Posterior vena cava (tissue), 2 donors: ENCODE measurements around the gene IL5. TPM values are rescaled to one million over a fixed set of nuclear protein-coding genes. Genes with fewer than 3 reads are reported as not detected.

Experiments used
- DNase-seq: peaks from one replicate; pipeline ENCODE4 v3.0.0-alpha.2; 2020; ENCODE audit warnings: low spot score
- intact Hi-C, 2 donors: fragments of 100-400 bp; cut with DNase I; formaldehyde crosslinking; loops; one replicate each; pipeline versions ENCODE4 v1.14.1 to v1.14.2; 2022 to 2023
- total RNA-seq, 2 donors: library from RNA; stranded (reverse); fragmentation: NEBNext Ultra II Directional; extraction: Animal tissue kit (Norgen Biotek cat#: 25700); gene quantifications; one replicate each; pipeline ENCODE4 v1.2.1, GENCODE V29; 2021
- donor health status: DM: yes; HTN: yes; CAD: no.
- donor health status: DM: yes; HTN: yes; CAD: no.

IL5 gene
- total RNA-seq, 2 donors from 2014 or later = not detected

GRCh38 chr5:132500931-132501628, 42.2 kb downstream of the IL5 start:
- DNase-seq = no peak
- intact Hi-C loops = loop anchor here (2.0 to 5.0 kb wide), 2 partner anchors 114 to 264 kb away; no protein-coding TSS in a partner anchor

- intact Hi-C loops = loop anchor here (2.0 to 5.0 kb wide), 2 partner anchors 114 to 263 kb away; no protein-coding TSS in a partner anchor
- DNase-seq = no peak
These were observed 42.9 kb downstream of the IL5 start for GRCh38 chr5:132500244-132500930.

- no peak for DNase-seq
- intact Hi-C loops = loop anchor here (2.0 to 10.0 kb wide), 4 partner anchors 75 to 262 kb away; no protein-coding TSS in a partner anchor
These were observed 43.7 kb downstream of the IL5 start for GRCh38 chr5:132499440-132500243.

- DNase-seq = no peak
- intact Hi-C loops = loop anchor here in 1 of 2 donors (10.0 kb wide), 2 partner anchors 74 to 114 kb away; no protein-coding TSS in a partner anchor
These were observed 44.5 kb downstream of the IL5 start for GRCh38 chr5:132498686-132499271.

- DNase-seq = no peak
- intact Hi-C loops = loop anchor here in 1 of 2 donors (10.0 kb wide), 2 partner anchors 73 to 113 kb away; no protein-coding TSS in a partner anchor
These were observed 45.2 kb downstream of the IL5 start for GRCh38 chr5:132498152-132498551.

GRCh38 chr5:132497488-132497997, 45.8 kb downstream of the IL5 start:
- DNase-seq = peak; percentile 93
- intact Hi-C loops = loop anchor here in 1 of 2 donors (10.0 kb wide), 2 partner anchors 73 to 113 kb away; no protein-coding TSS in a partner anchor

- peak; percentile 97 for DNase-seq
- intact Hi-C loops = loop anchor here in 1 of 2 donors (10.0 kb wide), 2 partner anchors 72 to 112 kb away; no protein-coding TSS in a partner anchor
These were observed 46.5 kb downstream of the IL5 start for GRCh38 chr5:132496631-132497487.

GRCh38 chr5:132496191-132496630, 47.1 kb downstream of the IL5 start:
- peak; percentile 95 for DNase-seq
- intact Hi-C loops = loop anchor here in 1 of 2 donors (10.0 kb wide), 2 partner anchors 71 to 111 kb away; no protein-coding TSS in a partner anchor

- intact Hi-C loops = loop anchor here in 1 of 2 donors (10.0 kb wide), 2 partner anchors 71 to 111 kb away; no protein-coding TSS in a partner anchor
- DNase-seq = peak; percentile 95
These were observed 47.6 kb downstream of the IL5 start for GRCh38 chr5:132495667-132496190.

GRCh38 chr5:132493821-132494220, 49.5 kb downstream of the IL5 start:
- no peak for DNase-seq
- intact Hi-C loops = loop anchor here (5.0 to 10.0 kb wide), 3 partner anchors 69 to 109 kb away; no protein-coding TSS in a partner anchor

- DNase-seq = peak; percentile 18
- intact Hi-C loops = loop anchor here (5.0 to 10.0 kb wide), 3 partner anchors 68 to 108 kb away; no protein-coding TSS in a partner anchor
These were observed 50.1 kb downstream of the IL5 start for GRCh38 chr5:132493241-132493640.

GRCh38 chr5:132492386-132493125, 50.8 kb downstream of the IL5 start:
- intact Hi-C loops = loop anchor here (5.0 to 10.0 kb wide), 3 partner anchors 68 to 108 kb away; no protein-coding TSS in a partner anchor
- no peak for DNase-seq

Other genes starting within 250 kb of the IL5 start
- 1 to 10 TPM; 2.5 to 3.1 TPM for gene SLC22A4, start 249.1 kb downstream of the IL5 start, total RNA-seq
- gene SLC22A5, start 173.8 kb downstream of the IL5 start, total RNA-seq = 1 to 10 TPM; 7.4 to 9.6 TPM
- 10 to 100 TPM; 18.7 to 20.5 TPM for gene IRF1, start 52.7 kb downstream of the IL5 start, total RNA-seq
- gene RAD50, start 13.5 kb upstream of the IL5 start, total RNA-seq = 10 to 100 TPM; 30.3 to 31.3 TPM
- gene IL13, start 114.7 kb upstream of the IL5 start, total RNA-seq = under 1 TPM in 1 of 2 donors, not detected in 1; 0.29 TPM
- gene IL4, start 130.5 kb upstream of the IL5 start, total RNA-seq = not detected
- gene KIF3A, start 194.0 kb upstream of the IL5 start, total RNA-seq = 10 to 100 TPM in 1 of 2 donors, 1 to 10 TPM in 1; 7.5 to 10.0 TPM
- gene CCNI2, start 203.9 kb upstream of the IL5 start, total RNA-seq = not detected
- 10 to 100 TPM; 42.9 to 54.8 TPM for gene SEPTIN8, start 233.7 kb upstream of the IL5 start, total RNA-seq